HepG2 (cell line): Measurements from ENCODE around the gene OLFM2. TPM values are rescaled to one million over a fixed set of nuclear protein-coding genes. Genes with fewer than 3 reads are reported as not detected.
"Not testable (repeated sequence)": the region's sequence is repeated elsewhere in the genome, so short reads cannot be mapped to it uniquely, and the experiment has no call there.

Source experiments
- ATAC-seq: fragments of 200-7000 bp; cut with Tn5 transposase; 3 replicates; pipeline ENCODE4 v1.9.1; 2020; ENCODE audit warnings: mild to moderate bottlenecking, moderate library complexity
- BruUV-seq: library from RNA; stranded (reverse); fragments of 400-500 nt; replicated peaks from 2 replicates; lab custom pipeline; 2021; lab: Mats Ljungman, UMichigan
- CTCF ChIA-PET: fragments of 300-600 bp; formaldehyde crosslinking; extraction: SDS; loops from one replicate; lab custom pipeline; 2021; ENCODE audit warnings: low total read pairs, inconsistent platforms, low intra/inter-chr PET ratio; lab: Yijun Ruan, JAX
- POLR2A ChIA-PET: fragments of 350-600 bp; sonication (Branson Sonifier 250); formaldehyde crosslinking; loops from one replicate; lab custom pipeline; 2020; ENCODE audit warnings: antibody characterized with exemption, inconsistent platforms; lab: Yijun Ruan, JAX
- DNase-seq: peaks from one replicate; pipeline ENCODE4 v3.0.0-alpha.2; 2015; ENCODE audit warnings: low spot score
- FAIRE-seq: peaks from 3 replicates; lab custom pipeline; 2011; peaks lifted over from hg19 to GRCh38; lab: Jason Lieb, UNC
- H2AFZ ChIP-seq: one replicate; pipeline ENCODE4 v1.6.1; 2011; ENCODE audit warnings: low read length, inconsistent platforms
- H3K27ac ChIP-seq: fragments of 300-600 bp; 3 replicates; pipeline ENCODE4 v1.8.0; 2011; ENCODE audit warnings: mixed run types, mild to moderate bottlenecking, mixed read lengths, low read length, inconsistent platforms; ENCODE audit not compliant: insufficient read depth; ENCODE audit errors: extremely low read length
- H3K27me3 ChIP-seq, 2 experiments: fragments of 200-600 bp in 1 of 2; 2 replicates in 1 of 2; 3 replicates in 1 of 2; pipeline versions ENCODE4 v1.6.0 to v1.8.0; 2011; ENCODE audit warnings: low read length in 2 of 2, mild to moderate bottlenecking in 2 of 2, moderate library complexity in 2 of 2, inconsistent platforms in 1 of 2; ENCODE audit not compliant: insufficient read depth in 2 of 2, control insufficient read depth in 1 of 2
- H3K36me3 ChIP-seq, 2 experiments: fragments of 200-600 bp in 1 of 2; replicated peaks in 1 of 2; 2 replicates in 1 of 2; 3 replicates in 1 of 2; pipeline versions ENCODE4 v1.5.1 to v1.8.0; 2011; ENCODE audit warnings: low read length in 2 of 2, inconsistent platforms in 1 of 2; ENCODE audit not compliant: insufficient read depth in 2 of 2, control insufficient read depth in 1 of 2
- H3K4me1 ChIP-seq: 2 replicates; pipeline ENCODE4 v1.5.1; 2012; ENCODE audit warnings: low read length, inconsistent platforms; ENCODE audit not compliant: insufficient read depth
- H3K4me2 ChIP-seq: 2 replicates; pipeline ENCODE4 v1.6.0; 2011; ENCODE audit warnings: low read depth, low read length, inconsistent platforms
- H3K4me3 ChIP-seq, 3 experiments: fragments of 200-600 bp in 1 of 3; sonication (generic), shearing (Covaris generic) in 1 of 3; replicated peaks in 1 of 3; 2 replicates each; pipeline ENCODE4 v1.5.1; 2011 to 2016; ENCODE audit warnings: low read length in 3 of 3, inconsistent platforms in 2 of 3, low read depth in 2 of 3, mild to moderate bottlenecking in 2 of 3, control low read depth in 1 of 3, mixed read lengths in 1 of 3; ENCODE audit not compliant: insufficient read depth in 1 of 3
- H3K79me2 ChIP-seq: one replicate; pipeline ENCODE4 v1.6.1; 2011; ENCODE audit warnings: low read length, inconsistent platforms; ENCODE audit not compliant: insufficient read depth
- H3K9ac ChIP-seq: 2 replicates; pipeline ENCODE4 v1.6.0; 2011; ENCODE audit warnings: mild to moderate bottlenecking, low read depth, low read length, inconsistent platforms; ENCODE audit not compliant: insufficient read depth
- H3K9me3 ChIP-seq: 2 replicates; pipeline ENCODE4 v1.5.1; 2012; ENCODE audit warnings: mild to moderate bottlenecking, low read length
- H4K20me1 ChIP-seq: 2 replicates; pipeline ENCODE4 v1.6.0; 2011; ENCODE audit warnings: inconsistent platforms, mild to moderate bottlenecking, low read length, moderate library complexity; ENCODE audit not compliant: insufficient read depth
- GTF3A ChIP-seq: sonication (generic); formaldehyde crosslinking; conservative IDR thresholded peaks from 2 replicates; pipeline ENCODE4 v1.4.0; 2020; ENCODE audit warnings: mild to moderate bottlenecking, missing genetic modification reagents
- POGK ChIP-seq: sonication (generic); formaldehyde crosslinking; conservative IDR thresholded peaks from 2 replicates; pipeline ENCODE4 v1.8.0; 2022; ENCODE audit warnings: mild to moderate bottlenecking, moderate library complexity, missing genetic modification reagents
- SP2 ChIP-seq: sonication (generic); formaldehyde crosslinking; IDR thresholded peaks from 2 replicates; pipeline ENCODE4 v1.5.1; 2020; ENCODE audit warnings: mild to moderate bottlenecking, missing genetic modification reagents
- ZFP36 ChIP-seq: fragments of 150-350 bp; IDR thresholded peaks from 2 replicates; pipeline ENCODE4 v1.6.1; 2018; ENCODE audit warnings: borderline replicate concordance, low read length, low read depth; ENCODE audit not compliant: partially characterized antibody
- ZFP37 ChIP-seq: sonication (generic); formaldehyde crosslinking; IDR thresholded peaks from 2 replicates; pipeline ENCODE4 v1.4.0; 2020; ENCODE audit warnings: missing genetic modification reagents, borderline replicate concordance
- ZNF138 ChIP-seq: sonication (generic); formaldehyde crosslinking; IDR thresholded peaks from 2 replicates; pipeline ENCODE4 v1.5.0; 2020; ENCODE audit warnings: mild to moderate bottlenecking, low read depth, missing genetic modification reagents
- ZNF335 ChIP-seq: sonication (generic); formaldehyde crosslinking; IDR thresholded peaks from 2 replicates; pipeline ENCODE4 v1.4.0; 2020; ENCODE audit warnings: missing genetic modification reagents
- ZNF446 ChIP-seq: sonication (generic); formaldehyde crosslinking; IDR thresholded peaks from 2 replicates; pipeline ENCODE4 v1.5.0; 2020; ENCODE audit warnings: mild to moderate bottlenecking, missing genetic modification reagents
- ZNF589 ChIP-seq: sonication (generic); formaldehyde crosslinking; conservative IDR thresholded peaks from 2 replicates; pipeline ENCODE4 v1.8.0; 2022; ENCODE audit warnings: mild to moderate bottlenecking, moderate library complexity, missing genetic modification reagents
- ZNF660 ChIP-seq: sonication (generic); formaldehyde crosslinking; IDR thresholded peaks from 2 replicates; pipeline ENCODE4 v1.5.1; 2020; ENCODE audit warnings: mild to moderate bottlenecking, low read depth, missing genetic modification reagents, borderline replicate concordance
- ZSCAN22 ChIP-seq: sonication (generic); formaldehyde crosslinking; IDR thresholded peaks from 2 replicates; pipeline ENCODE4 v1.4.0; 2020; ENCODE audit warnings: mild to moderate bottlenecking, missing genetic modification reagents
- WGBS: methylation state at CpG from one replicate; pipeline ENCODE4 v1.1.6; 2017; ENCODE audit warnings: low lambda C conversion rate; 5-methylcytosine and 5-hydroxymethylcytosine counted together
- in situ Hi-C: cut with HindIII; loops from 2 replicates; pipeline ENCODE4 v1.10.0; 2017; ENCODE audit warnings: low pct_unique_long_range_greater_than_20kb; ENCODE audit not compliant: extremely low pct_ligation_motif_present
- intact Hi-C: fragments of 100-400 bp; cut with micrococcal nuclease; formaldehyde crosslinking; loops from one replicate; pipeline ENCODE4 v1.10.0; 2022; ENCODE audit not compliant: unreplicated experiment
- polyA plus RNA-seq, 8 experiments: library from polyadenylated mRNA; depleted of rRNA in 3 of 8; stranded (reverse) in 7 of 8; unstranded in 1 of 8; fragments of >200 nt; fragmentation: Illumina TruSeq in 4 of 8; extraction: Trizol in 4 of 8; gene quantifications; 2 replicates each; pipeline versions ENCODE4 v1.2.1 to v1.2.3, GENCODE V29; 2011 to 2016; ENCODE audit warnings: low read depth in 4 of 8, missing spikeins in 1 of 8, mixed read lengths in 1 of 8; ENCODE audit not compliant: insufficient read depth in 1 of 8
- total RNA-seq, 5 experiments: library from RNA; depleted of rRNA; stranded (reverse); fragments of >200 nt; fragmentation: Illumina TruSeq; extraction: Trizol; gene quantifications; 2 replicates each; pipeline ENCODE4 v1.2.3, GENCODE V29; 2016; ENCODE audit warnings: low read depth in 1 of 5

Gene OLFM2
- total and polyA plus RNA-seq, 2 of the 13 experiments (the other 11 are each of a cell fraction or from before 2014, with no cell fraction given), result 0.20 to 0.51 TPM

- H3K9ac ChIP-seq, result no peak overlapping the region
- H3K36me3 ChIP-seq, result no peaks in the 10 kb centered on the region
- no peak for DNase-seq
- 67% methylated on average over 1 of the region's 1 CpG for WGBS
- TF ChIP-seq ZNF138 (CRISPR knock-in tag), result no peak
- TF ChIP-seq ZNF446 (CRISPR knock-in tag), result no peak
- no peak for TF ChIP-seq POGK
- no peak for TF ChIP-seq GTF3A (CRISPR knock-in tag)
- no peak for TF ChIP-seq ZFP37 (CRISPR knock-in tag)
- no peak for TF ChIP-seq SP2 (CRISPR knock-in tag)
- H3K9me3 ChIP-seq, result no peaks in the 10 kb centered on the region
- no peak overlapping the region for H3K4me2 ChIP-seq
- H3K4me3 ChIP-seq, result no peak overlapping the region
- in situ Hi-C loops, result loop anchor here (10.0 kb wide), 2 partner anchors 303 to 463 kb away; partner anchors contain the start of gene S1PR2
- FAIRE-seq, result no peak
- ChIA-PET CTCF (interaction anchor here (0.8 to 2.2 kb wide), 5 partner anchors 69 to 459 kb away, joined by 3 to 26 read pairs (median 5); no protein-coding TSS in a partner anchor), POLR2A (no interaction called here)
- H4K20me1 ChIP-seq, result no peaks in the 10 kb centered on the region
- no TSS peak for BruUV-seq
- no peak overlapping the region for H3K27ac ChIP-seq
- peaks cover 0 to 16% of the 10 kb centered on the region in 2 experiments; a peak in 3 of 5 replicates for H3K27me3 ChIP-seq
- ATAC-seq, result no peak
- no peaks in the 10 kb centered on the region for H3K79me2 ChIP-seq
- no peak overlapping the region for H2AFZ ChIP-seq
- intact Hi-C loops, result loop anchor here (2.0 to 5.0 kb wide), 2 partner anchors 95 to 321 kb away; partner anchors contain the start of gene MRPL4
- H3K4me1 ChIP-seq, result peaks cover 7% of the 10 kb centered on the region
These were observed 4.7 kb downstream of the OLFM2 start for GRCh38 chr19:9931629-9932028.

- no peak overlapping the region for H3K4me3 ChIP-seq
- BruUV-seq, result no TSS peak
- H2AFZ ChIP-seq, result no peak overlapping the region
- 38% methylated on average over 4 of the region's 4 CpGs for WGBS
- DNase-seq (no peak), ATAC-seq (no peak), FAIRE-seq (no peak)
- in situ Hi-C loops, result no loop called here
- no peaks in the 10 kb centered on the region for H4K20me1 ChIP-seq
- no peaks in the 10 kb centered on the region for H3K9me3 ChIP-seq
- ChIA-PET POLR2A (no interaction called here), CTCF (no interaction called here)
- H3K27me3 ChIP-seq, result no peaks in the 10 kb centered on the region
- H3K27ac ChIP-seq, result no peak overlapping the region
- TF ChIP-seq ZNF589 (CRISPR knock-in tag) (no peak), ZSCAN22 (CRISPR knock-in tag) (no peak), ZFP36 (no peak), ZNF660 (CRISPR knock-in tag) (no peak), ZNF335 (no peak)
- H3K9ac ChIP-seq, result no peak overlapping the region
- intact Hi-C loops, result no loop called here
- no peaks in the 10 kb centered on the region for H3K36me3 ChIP-seq
- H3K4me2 ChIP-seq, result no peak overlapping the region
- H3K4me1 ChIP-seq, result no peaks in the 10 kb centered on the region
- no peaks in the 10 kb centered on the region for H3K79me2 ChIP-seq
These were observed 12.9 kb downstream of the OLFM2 start for GRCh38 chr19:9923440-9923839.

- intact Hi-C loops, H3K9ac ChIP-seq, in situ Hi-C loops, H3K4me2 ChIP-seq, H3K36me3 ChIP-seq, H3K4me3 ChIP-seq, FAIRE-seq, BruUV-seq, H2AFZ ChIP-seq, ATAC-seq, POLR2A ChIA-PET, H3K4me1 ChIP-seq, DNase-seq, H4K20me1 ChIP-seq, H3K27ac ChIP-seq, H3K9me3 ChIP-seq, CTCF ChIA-PET, H3K79me2 ChIP-seq, H3K27me3 ChIP-seq: not testable (repeated sequence)
- 12% methylated on average over 5 of the region's 5 CpGs for WGBS
These were observed 13.4 kb downstream of the OLFM2 start for GRCh38 chr19:9922782-9923379.
